GM18511 (cell line): ENCODE data around the gene MAT2A.
A peak's percentile ranks its signal among the peaks of the same experiment; 100 is the strongest.
"Not testable (repeated sequence)": the region's sequence is repeated elsewhere in the genome, so short reads cannot be mapped to it uniquely, and the experiment has no call there.

Experiments used
- ATAC-seq: cut with Tn5 transposase; IDR thresholded peaks from one replicate; pipeline ENCODE4 v1.9.1; 2021; ENCODE audit warnings: mild to moderate bottlenecking, moderate library complexity; ENCODE audit not compliant: unreplicated experiment

Gene MAT2A

GRCh38 chr2:85547089-85547858, 8.3 kb downstream of the MAT2A start:
- ATAC-seq, result no peak

DNA sequence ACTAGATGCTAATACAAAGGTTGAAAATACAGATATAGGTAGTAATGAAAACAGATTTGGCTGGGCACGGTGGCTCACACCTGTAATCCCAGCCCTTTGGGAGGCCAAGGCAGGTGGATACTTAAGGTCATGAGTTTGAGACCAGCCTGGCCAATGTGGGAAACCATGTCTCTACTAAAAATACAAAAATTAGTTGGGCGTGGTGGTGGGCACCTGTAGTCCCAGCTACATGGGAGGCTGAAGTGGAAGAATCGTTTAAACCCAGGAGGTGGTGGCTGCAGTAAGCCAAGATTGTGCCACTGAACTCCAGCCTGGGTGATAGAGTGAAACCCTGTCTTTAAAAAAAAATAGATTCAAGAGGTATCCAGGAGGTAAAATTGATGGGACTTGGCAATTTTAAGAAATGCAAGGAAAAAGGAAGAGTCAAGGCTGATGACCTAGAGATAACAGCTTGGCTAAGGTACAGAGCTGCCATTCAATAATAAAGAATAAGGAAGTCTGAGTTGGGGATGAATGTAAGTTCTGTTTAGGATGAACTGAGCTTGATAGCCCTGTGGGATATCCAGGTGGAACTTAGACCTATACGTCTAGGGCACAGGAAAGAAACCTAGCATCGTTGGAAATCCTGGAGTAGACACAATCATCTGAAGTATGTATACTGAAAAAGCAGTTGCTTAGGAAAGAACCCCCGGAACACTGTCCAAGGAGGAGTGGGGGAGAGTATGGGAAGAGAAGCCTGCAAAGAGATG, 9.1 kb downstream of the MAT2A start:
- ATAC-seq, result no peak

- ATAC-seq, result no peak
Measured at GRCh38 chr2:85548608-85548900, 9.6 kb downstream of the MAT2A start.

- ATAC-seq, result no peak
Measured at GRCh38 chr2:85549095-85549494, 10.1 kb downstream of the MAT2A start.

GRCh38 chr2:85549826-85550225, 10.9 kb downstream of the MAT2A start:
- ATAC-seq, result no peak

- ATAC-seq, result no peak
Measured at GRCh38 chr2:85550486-85550885, 11.5 kb downstream of the MAT2A start.

- ATAC-seq, result peak; percentile 72
Measured at GRCh38 chr2:85551698-85552678, 13.0 kb downstream of the MAT2A start.

DNA sequence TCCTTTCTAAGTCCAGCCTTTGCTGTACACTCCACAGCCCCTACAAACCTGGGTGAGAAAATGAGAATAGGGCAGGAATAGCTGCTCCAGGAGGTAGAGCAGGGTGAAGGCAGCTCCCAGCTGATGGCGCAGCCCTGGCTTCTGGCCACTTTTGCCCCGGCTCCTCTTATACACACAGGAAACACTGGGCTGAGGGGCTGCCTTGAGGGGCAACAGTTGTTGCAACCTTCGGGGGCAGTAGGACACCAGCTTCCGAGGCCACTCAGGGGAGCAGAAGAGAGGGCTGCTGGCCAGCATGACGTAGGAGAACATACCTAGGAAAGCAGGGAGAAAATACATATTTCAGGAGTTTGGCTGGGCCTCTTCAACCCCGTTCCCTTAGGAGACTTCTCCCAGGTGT, 14.2 kb downstream of the MAT2A start:
- no peak for ATAC-seq

DNA sequence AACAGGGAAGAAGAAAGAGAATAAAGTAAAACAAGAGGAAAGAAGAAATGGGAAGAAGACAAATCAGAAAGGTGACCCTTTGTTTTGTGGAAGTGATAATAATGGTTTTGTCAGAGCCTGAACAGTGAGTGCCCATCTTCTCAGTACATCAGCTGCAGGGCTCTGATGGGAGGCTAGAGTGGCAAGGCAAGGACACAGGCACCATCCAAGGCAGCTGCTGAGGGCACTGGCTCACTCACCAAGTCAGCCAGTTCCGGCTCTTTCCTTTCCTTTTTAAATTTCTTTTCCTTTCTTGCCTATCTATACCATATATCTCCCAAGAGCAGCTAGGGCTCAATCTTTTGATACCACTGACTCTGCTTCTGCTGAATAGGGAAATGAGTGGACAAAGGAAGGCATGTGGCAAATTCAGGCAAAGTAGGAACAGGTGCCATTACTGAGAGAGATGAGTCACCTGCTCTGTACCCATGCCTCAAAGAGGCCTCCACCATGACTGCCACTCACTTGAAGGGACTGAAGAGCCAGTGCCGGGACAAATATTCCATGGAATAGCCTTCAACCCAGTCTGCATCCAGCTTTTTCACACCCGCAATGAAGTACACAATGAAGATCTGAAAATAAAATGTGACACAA, 16.1 kb downstream of the MAT2A start:
- no peak for ATAC-seq

- no peak for ATAC-seq
Measured at GRCh38 chr2:85557130-85557529, 18.2 kb downstream of the MAT2A start.

GRCh38 chr2:85558160-85558559, 19.2 kb downstream of the MAT2A start:
- no peak for ATAC-seq

DNA sequence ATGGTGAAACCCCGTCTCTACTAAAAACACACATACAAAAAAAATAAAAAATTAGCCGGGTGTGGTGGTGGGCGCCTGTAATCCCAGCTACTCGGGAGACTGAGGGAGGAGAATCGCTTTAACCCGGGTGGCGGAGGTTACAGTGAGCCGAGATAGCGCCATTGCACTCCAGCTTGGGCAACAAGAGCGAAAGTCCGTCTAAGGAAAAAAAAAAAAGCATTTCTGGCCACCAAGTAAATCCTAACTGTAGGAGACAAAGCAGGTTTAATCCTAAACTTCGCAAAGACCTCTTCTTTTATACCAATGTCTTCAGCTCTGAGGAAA, 21.4 kb downstream of the MAT2A start:
- not testable (repeated sequence) for ATAC-seq

GRCh38 chr2:85560812-85561279, 21.9 kb downstream of the MAT2A start:
- ATAC-seq, result peak; percentile 30

DNA sequence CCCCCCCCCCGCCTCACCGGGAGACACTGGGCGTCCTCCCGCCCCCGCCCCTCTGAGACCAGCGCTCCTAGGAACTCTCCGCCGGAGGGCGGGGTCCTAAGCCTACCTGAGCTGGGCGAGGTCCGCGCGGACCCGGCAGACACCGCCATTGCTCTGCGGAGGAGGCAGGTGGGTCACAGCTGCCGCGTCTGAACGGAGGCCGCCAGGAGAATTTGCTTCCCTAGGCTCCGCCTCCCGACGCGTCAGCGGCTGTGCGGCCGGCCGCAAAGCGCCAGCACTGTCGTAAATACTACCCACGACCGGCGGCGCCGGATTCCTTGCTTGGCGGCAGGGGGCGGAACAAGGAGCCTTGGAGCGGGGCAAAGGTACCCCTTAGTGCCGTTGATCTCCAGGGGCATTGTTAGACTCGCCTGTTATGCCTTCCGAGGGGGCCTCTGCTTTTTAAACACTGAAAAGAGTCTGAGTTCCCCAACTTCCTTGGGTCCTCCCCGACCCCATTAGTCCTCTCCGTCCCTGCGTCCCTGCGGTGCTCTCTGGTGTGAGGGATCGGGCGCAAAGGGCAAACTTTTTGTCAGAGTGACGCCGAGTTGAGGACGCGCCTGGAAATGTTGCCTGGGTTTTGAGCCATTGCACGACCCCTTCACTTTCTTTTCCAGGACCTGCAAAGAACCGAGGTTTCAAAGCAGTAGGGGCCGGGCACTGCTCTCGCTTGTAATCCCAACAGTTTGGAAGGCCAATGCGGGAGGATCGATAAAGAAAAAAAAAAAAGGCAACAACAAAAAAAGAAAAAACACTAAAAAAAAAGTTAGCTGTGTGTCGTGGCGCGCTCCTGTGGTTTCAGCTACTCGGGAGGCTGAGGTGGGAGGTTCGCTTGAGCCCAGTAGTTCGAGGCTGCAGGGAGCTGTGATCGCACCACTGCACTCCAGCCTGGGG, 22.6 kb downstream of the MAT2A start, which contains the start of gene GGCX:
TSS of gene GGCX (minus strand) at position 214 of the 933 bp plus-strand sequence. CDS start at position 149, 65 bp downstream.
- peak; percentile 90 for ATAC-seq

DNA sequence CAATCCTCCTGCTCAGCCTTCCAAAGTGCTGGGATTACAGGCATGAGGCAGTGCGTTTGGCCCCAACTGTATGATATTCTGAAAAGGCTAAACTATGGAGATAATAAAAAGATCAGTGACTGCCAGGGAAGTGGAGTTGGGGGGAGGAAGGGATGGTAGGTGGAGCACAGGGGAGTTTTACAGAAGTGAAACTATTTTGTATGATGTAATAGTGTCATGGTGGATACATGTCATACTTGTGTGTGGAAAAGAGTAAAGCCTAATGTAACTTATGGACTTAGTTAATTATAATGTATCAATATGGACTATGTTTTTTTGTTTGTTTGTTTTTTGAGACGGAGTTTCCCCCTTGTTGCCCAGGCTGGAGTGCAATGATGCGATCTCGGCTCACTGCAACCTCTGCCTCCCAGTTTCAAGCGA, 25.2 kb downstream of the MAT2A start:
- no peak for ATAC-seq

DNA sequence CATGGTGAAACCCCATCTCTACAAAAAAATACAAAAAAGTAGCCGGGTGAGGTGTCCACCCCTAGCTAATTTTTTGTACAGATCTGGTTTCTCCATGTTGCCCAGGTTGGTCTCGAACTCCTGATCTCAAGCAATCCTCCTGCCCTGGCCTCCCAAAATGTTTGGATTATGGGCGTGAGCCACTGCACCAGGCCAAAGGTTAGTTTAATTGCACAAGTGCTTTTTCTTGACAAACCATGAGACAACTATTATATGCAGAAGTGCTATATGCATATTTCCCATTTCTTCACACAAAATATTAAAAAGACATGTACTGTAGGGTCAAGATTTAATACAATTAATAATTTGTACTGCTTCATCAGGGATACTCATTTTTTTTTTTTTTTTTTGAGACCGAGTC, 27.3 kb downstream of the MAT2A start:
- no peak for ATAC-seq

DNA sequence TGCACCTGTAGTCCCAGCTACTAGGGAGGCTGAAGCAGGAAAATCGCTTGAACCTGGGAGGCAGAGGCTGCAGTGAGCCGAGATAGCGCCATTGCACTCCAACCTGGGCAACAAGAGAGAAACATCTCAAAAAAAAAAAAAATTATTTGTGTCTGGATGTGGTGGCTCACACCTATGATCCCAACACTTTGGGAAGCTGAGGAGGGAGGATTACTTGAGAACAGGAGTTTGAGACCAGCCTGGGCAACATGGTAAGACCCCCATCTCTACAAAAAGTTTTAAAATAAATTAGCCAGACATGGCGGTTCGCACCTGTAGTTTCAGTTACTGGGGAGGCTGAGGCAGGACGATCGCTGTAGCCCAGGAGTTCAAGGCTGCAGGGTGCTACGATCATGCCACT, 36.8 kb downstream of the MAT2A start:
- ATAC-seq, result no peak

GRCh38 chr2:85577063-85577385, 38.1 kb downstream of the MAT2A start:
- ATAC-seq, result no peak

- ATAC-seq, result peak; percentile 86
Measured at GRCh38 chr2:85577386-85578242, 38.6 kb downstream of the MAT2A start, which contains the start of gene VAMP8. Gene VAMP8, plus strand, starts transcription at chr2:85577586. Its CDS starts 61 bp downstream, at chr2:85577647.
